ENCODE measurements around the gene SHLD1. TPM values are rescaled to one million over a fixed set of nuclear protein-coding genes. Genes with fewer than 3 reads are reported as not detected.

The SHLD1 gene
- polyA plus RNA-seq, 3 donors from 2014 or later, result 22.1 to 29.9 (median 27.0) TPM

DNA sequence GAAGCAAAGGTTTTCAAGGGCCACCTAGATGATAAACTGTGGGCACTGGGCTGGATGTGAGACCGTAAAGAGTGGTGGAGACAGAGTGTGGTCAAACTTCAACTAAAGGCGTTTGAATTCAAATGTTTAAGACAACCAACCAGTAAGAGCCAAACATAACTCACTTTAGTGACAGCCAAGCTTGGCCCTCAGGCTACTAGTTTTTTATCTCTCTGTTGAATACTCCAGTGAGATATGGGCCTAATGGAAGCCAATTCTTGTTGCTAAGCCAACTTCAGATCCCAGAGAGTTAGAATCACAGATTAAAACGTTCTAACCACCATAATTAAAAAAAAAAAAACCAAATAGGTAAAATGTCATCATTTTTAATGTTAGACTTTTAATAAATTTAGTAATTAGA is 142.9 kb downstream of the SHLD1 start:
- peaks cover 2 to 11% (median 5%) of the 10 kb centered on the region in 3 donors for H3K27me3 Mint-ChIP-seq (ENCODE audit: low read depth in 3 of 3)
- H3K27ac Mint-ChIP-seq, result no peak overlapping the region
- H3K4me3 Mint-ChIP-seq, result no peak overlapping the region
- H3K4me1 Mint-ChIP-seq, result no peaks in the 10 kb centered on the region
- DNase-seq, result no peak
- peaks cover 0 to 3% (median 0%) of the 10 kb centered on the region in 6 donors for H3K9me3 Mint-ChIP-seq
- no peaks in the 10 kb centered on the region for H3K36me3 Mint-ChIP-seq

DNA sequence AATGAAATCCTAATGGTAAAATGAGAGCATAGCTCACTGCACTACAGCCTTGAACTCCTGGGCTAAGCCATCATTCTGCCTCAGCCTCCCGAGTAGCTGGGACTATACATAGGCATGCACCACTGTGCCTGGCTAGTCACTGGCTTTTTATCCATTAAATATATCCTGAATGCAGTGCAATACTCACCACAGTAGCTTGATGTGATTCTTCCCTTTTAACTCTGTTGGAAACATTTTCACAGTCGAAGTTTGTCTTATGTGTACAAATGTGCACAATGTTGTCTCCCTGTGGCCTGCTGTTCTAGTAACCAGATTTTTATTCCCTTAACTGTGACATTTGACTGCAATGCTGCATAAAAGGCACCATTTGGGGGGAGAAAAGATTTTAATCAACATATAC is 143.4 kb downstream of the SHLD1 start:
- DNase-seq, result no peak
- no peak overlapping the region for H3K4me3 Mint-ChIP-seq
- H3K9me3 Mint-ChIP-seq, result peaks cover 0 to 3% (median 0%) of the 10 kb centered on the region in 6 donors
- H3K27ac Mint-ChIP-seq, result no peak overlapping the region
- no peaks in the 10 kb centered on the region for H3K36me3 Mint-ChIP-seq
- H3K4me1 Mint-ChIP-seq, result no peaks in the 10 kb centered on the region
- H3K27me3 Mint-ChIP-seq (ENCODE audit: low read depth in 3 of 3), result peaks cover 3 to 11% (median 5%) of the 10 kb centered on the region in 3 donors

DNA sequence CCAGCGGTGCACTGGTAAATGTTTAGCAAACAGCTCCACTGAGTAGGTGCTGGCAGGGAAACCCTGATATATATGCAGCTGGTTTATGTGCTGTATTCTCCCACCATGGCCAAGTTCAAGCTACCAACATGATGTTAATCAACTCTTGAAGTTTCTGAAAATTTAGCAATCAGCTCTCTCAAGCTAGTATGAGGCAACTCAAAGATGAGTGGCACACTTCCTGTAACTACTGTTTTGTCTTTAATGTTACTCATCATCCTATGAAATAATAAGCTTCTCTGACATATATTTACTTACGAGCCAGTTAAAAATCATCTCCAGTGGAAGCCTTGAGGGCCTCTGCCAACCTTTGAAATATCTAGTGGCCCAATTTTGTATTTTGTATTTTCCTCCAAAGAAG is 145.4 kb downstream of the SHLD1 start:
- H3K27me3 Mint-ChIP-seq (ENCODE audit: low read depth in 3 of 3), result peaks cover 3 to 12% (median 5%) of the 10 kb centered on the region in 3 donors
- no peaks in the 10 kb centered on the region for H3K4me1 Mint-ChIP-seq
- DNase-seq, result no peak
- H3K36me3 Mint-ChIP-seq, result no peaks in the 10 kb centered on the region
- H3K9me3 Mint-ChIP-seq, result peaks cover 0 to 3% (median 0%) of the 10 kb centered on the region in 6 donors
- H3K27ac Mint-ChIP-seq, result no peak overlapping the region
- no peak overlapping the region for H3K4me3 Mint-ChIP-seq

DNA sequence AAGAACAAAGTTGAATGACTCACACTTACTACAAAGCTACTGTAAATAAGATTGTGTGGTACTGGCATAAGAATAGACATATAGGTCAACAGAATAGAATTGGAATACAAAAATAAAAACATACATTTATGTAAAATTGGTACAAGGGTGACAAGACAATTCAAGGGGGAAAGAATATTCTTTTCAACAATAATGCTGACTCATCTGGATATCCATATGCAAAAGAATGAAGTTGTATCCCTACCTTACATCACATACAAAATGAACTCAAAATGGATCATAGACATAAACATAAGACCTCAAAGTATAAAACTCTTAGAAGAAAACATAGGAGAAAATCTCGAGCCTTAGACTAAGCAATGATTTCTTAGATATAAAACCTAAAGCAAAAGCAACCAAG is 149.2 kb downstream of the SHLD1 start:
- DNase-seq, result no peak
- Mint-ChIP-seq H3K4me1 (no peaks in the 10 kb centered on the region), H3K27ac (no peak overlapping the region), H3K27me3 (ENCODE audit: low read depth in 3 of 3) (peaks cover 5 to 12% (median 11%) of the 10 kb centered on the region in 3 donors), H3K36me3 (no peaks in the 10 kb centered on the region), H3K4me3 (no peak overlapping the region), H3K9me3 (peaks cover 0 to 3% (median 0%) of the 10 kb centered on the region in 6 donors)

- Mint-ChIP-seq H3K4me3 (no peak overlapping the region), H3K27me3 (ENCODE audit: low read depth in 3 of 3) (peaks cover 5 to 14% (median 11%) of the 10 kb centered on the region in 3 donors), H3K4me1 (no peaks in the 10 kb centered on the region), H3K27ac (no peak overlapping the region), H3K36me3 (no peaks in the 10 kb centered on the region), H3K9me3 (peaks cover 0 to 3% (median 0%) of the 10 kb centered on the region in 6 donors)
- no peak for DNase-seq
Observed at GRCh38 chr20:5900908-5901307, 150.7 kb downstream of the SHLD1 start.

- Mint-ChIP-seq H3K9me3 (peaks cover 0 to 6% (median 0%) of the 10 kb centered on the region in 6 donors), H3K36me3 (no peaks in the 10 kb centered on the region)
- no peak for DNase-seq
Observed at GRCh38 chr20:5908981-5909380, 158.8 kb downstream of the SHLD1 start.

DNA sequence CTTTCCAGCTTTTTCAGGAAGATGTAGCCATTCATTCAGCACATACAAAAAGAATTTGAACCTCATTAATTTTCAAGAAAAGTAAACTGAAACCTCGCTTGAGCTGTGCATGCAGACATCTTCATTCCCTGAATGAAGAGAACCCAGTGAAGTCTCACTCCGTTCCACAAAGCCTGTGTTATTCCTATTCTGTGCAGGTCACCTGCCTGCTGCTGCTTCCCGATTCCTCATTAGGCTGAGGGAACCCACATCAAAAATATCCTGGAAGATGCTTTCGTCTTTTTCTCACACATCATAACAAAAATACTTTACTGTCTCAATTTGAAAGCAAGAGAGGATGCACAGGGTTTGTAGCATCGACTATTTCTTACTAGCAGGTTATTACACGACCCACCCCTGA is 160.0 kb downstream of the SHLD1 start:
- no peak for DNase-seq
- Mint-ChIP-seq H3K27ac (no peak overlapping the region), H3K9me3 (peaks cover 0 to 6% (median 0%) of the 10 kb centered on the region in 6 donors), H3K4me3 (no peak overlapping the region), H3K27me3 (ENCODE audit: low read depth in 3 of 3) (peaks cover 15 to 52% (median 28%) of the 10 kb centered on the region in 3 donors), H3K4me1 (peaks cover 6 to 8% of the 10 kb centered on the region in 2 donors), H3K36me3 (no peaks in the 10 kb centered on the region)

More at GRCh38 chr20:5908981-5909380, 158.8 kb downstream of the SHLD1 start:
- Mint-ChIP-seq H3K27ac (no peak overlapping the region), H3K27me3 (ENCODE audit: low read depth in 3 of 3) (peaks cover 15 to 56% (median 26%) of the 10 kb centered on the region in 3 donors), H3K4me3 (no peak overlapping the region), H3K4me1 (peaks cover 6 to 8% of the 10 kb centered on the region in 2 donors)

GRCh38 chr20:5913166-5913565 is 163.0 kb downstream of the SHLD1 start:
- H3K9me3 Mint-ChIP-seq, result peaks cover 0 to 6% (median 0%) of the 10 kb centered on the region in 6 donors
- no peaks in the 10 kb centered on the region for H3K36me3 Mint-ChIP-seq
- peaks cover 12 to 40% (median 27%) of the 10 kb centered on the region in 3 donors for H3K27me3 Mint-ChIP-seq (ENCODE audit: low read depth in 3 of 3)
- no peak overlapping the region for H3K27ac Mint-ChIP-seq
- no peak for DNase-seq
- no peak overlapping the region for H3K4me3 Mint-ChIP-seq
- peaks cover 6 to 8% of the 10 kb centered on the region in 2 donors for H3K4me1 Mint-ChIP-seq

Other genes with a start within 250 kb of the SHLD1 start
- gene GPCPD1, start 139.4 kb upstream of the SHLD1 start, polyA plus RNA-seq, result 10 to 100 TPM; 22.5 to 32.6 (median 24.1) TPM
- gene CHGB, start 161.1 kb downstream of the SHLD1 start, polyA plus RNA-seq, result not detected
- 10 to 100 TPM; 12.7 to 15.3 (median 14.6) TPM for gene TRMT6, start 200.1 kb downstream of the SHLD1 start, polyA plus RNA-seq
- gene MCM8, start 200.3 kb downstream of the SHLD1 start, polyA plus RNA-seq, result 1 to 10 TPM in 2 of 3 donors, under 1 TPM in 1; 0.04 to 3.1 (median 1.0) TPM

Measured in immature natural killer cell (primary cell).